ENCODE measurements around the gene JAG2.

- TF ChIP-seq POLR2A (IDR thresholded peaks at IDR 0.05), result no peak
- no peak for TF ChIP-seq CTCF (IDR thresholded peaks at IDR 0.05)
Measured at GRCh38 chr14:105107781-105108515, 60.6 kb downstream of the JAG2 start.

Measured in heart left ventricle (tissue), 13 donors.